AG09309 (cell line): ENCODE data around the gene IL3RA.
"Not testable (repeated sequence)": the region's sequence is repeated elsewhere in the genome, so short reads cannot be mapped to it uniquely, and the experiment has no call there.

Experiments
- DNase-seq: peaks from one replicate; pipeline ENCODE4 v3.0.0-alpha.2; 2010; ENCODE audit warnings: low read depth
- H3K4me3 ChIP-seq: 2 replicates; pipeline ENCODE4 v1.5.1; 2011; ENCODE audit warnings: mild to moderate bottlenecking, low read depth, low read length, moderate library complexity; ENCODE audit not compliant: control insufficient read depth
- TF ChIP-seq, protein P1 (sequence below): IDR thresholded peaks from 2 replicates; pipeline ENCODE4 v1.5.1; 2011; ENCODE audit warnings: mild to moderate bottlenecking, low read depth, low read length, inconsistent platforms; ENCODE audit not compliant: insufficient read depth, control insufficient read depth; ENCODE audit errors: missing control alignments

IL3RA gene

GRCh38 chrX:1336331-1336943, at the start of gene IL3RA:
Gene IL3RA (plus strand): TSS chrX:1336785. CDS start chrX:1341766, 4,981 bp downstream.
- DNase-seq = no peak
- peak within 1 kb of the TSS; percentile 33 for H3K4me3 ChIP-seq
- TF ChIP-seq, protein P1, sequence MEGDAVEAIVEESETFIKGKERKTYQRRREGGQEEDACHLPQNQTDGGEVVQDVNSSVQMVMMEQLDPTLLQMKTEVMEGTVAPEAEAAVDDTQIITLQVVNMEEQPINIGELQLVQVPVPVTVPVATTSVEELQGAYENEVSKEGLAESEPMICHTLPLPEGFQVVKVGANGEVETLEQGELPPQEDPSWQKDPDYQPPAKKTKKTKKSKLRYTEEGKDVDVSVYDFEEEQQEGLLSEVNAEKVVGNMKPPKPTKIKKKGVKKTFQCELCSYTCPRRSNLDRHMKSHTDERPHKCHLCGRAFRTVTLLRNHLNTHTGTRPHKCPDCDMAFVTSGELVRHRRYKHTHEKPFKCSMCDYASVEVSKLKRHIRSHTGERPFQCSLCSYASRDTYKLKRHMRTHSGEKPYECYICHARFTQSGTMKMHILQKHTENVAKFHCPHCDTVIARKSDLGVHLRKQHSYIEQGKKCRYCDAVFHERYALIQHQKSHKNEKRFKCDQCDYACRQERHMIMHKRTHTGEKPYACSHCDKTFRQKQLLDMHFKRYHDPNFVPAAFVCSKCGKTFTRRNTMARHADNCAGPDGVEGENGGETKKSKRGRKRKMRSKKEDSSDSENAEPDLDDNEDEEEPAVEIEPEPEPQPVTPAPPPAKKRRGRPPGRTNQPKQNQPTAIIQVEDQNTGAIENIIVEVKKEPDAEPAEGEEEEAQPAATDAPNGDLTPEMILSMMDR = no peak

DNA sequence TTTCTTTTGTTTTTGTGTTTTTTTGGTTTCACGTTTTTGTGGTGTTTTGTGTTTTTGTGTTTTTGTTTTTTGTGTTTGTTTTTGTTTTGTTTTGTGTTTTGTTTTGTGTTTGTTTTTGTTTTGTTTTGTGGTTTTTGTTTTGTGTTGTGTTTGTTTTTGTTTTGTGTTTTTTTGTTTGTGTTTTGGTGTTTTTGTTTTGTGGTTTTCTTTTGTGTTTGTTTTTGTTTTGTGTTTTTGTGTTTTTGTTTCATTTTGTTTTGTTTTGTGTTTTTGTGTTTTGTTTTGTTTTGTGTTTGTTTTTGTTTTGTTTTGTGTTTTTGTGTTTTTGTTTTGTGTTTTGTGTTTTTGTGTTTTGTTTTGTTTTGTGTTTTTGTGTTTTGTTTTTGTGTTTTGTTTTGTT, 47.0 kb upstream of the IL3RA start:
- TF ChIP-seq, protein P1 = no peak
- no peak overlapping the region for H3K4me3 ChIP-seq
- no peak for DNase-seq

- TF ChIP-seq, protein P1 = no peak
- no peak overlapping the region for H3K4me3 ChIP-seq
- DNase-seq = no peak
These were observed 45.4 kb upstream of the IL3RA start for GRCh38 chrX:1291110-1291740.

- no peak overlapping the region for H3K4me3 ChIP-seq
- TF ChIP-seq, protein P1 = no peak
- DNase-seq = no peak
These were observed 43.9 kb upstream of the IL3RA start for GRCh38 chrX:1292575-1293290.

DNA sequence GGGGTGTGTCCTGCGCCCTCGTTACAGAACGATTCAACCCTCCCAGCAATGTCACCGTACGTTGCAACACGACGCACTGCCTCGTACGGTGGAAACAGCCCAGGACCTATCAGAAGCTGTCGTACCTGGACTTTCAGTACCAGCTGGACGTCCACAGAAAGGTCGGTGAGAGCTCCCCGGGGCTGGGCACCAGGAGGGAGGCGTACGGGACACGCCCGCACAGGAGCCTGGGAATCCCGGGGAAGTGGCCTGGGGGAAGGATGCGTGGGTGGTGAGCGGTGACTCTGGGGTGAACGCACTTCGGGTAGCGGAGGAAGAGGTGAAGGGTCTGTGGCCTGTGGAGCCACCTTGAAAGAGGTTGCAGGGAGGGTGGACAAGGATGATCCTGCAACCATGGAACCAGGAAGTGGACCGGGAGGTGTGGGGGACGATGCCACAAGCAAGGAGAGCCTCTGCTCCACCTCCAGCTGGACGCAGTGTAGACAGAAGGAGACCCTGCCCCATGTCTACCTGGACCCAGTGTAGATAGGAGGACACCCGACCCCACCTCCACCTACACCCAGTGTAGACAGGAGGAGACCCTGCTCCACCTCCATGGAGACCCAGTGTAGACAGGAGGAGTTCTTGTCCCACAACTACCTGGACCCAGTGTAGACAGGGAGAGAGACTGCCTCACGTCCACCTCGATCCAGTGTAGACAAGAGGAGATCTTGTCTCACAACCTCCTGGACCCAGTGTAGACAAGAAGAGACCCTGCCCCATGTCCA, 42.1 kb upstream of the IL3RA start:
- TF ChIP-seq, protein P1 = no peak
- no peak overlapping the region for H3K4me3 ChIP-seq
- no peak for DNase-seq

DNA sequence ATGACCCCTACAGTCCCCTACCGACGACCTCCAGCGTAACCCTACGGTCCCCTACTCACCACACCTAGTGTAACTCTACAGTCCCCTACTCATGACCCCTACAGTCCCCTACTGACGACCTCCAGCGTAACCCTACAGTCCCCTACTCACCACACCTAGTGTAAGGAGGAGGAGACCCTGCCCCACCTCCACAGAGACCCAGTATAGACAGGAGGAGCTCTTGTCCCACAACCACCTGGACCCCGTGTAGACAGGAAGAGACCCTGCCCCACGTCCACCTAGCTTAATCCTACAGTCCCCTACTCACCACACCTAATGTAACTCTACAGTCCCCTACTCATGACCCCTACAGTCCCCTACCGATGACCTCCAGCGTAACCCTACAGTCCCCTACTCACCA, 41.0 kb upstream of the IL3RA start:
- DNase-seq = no peak
- no peak overlapping the region for H3K4me3 ChIP-seq
- TF ChIP-seq, protein P1 = no peak

DNA sequence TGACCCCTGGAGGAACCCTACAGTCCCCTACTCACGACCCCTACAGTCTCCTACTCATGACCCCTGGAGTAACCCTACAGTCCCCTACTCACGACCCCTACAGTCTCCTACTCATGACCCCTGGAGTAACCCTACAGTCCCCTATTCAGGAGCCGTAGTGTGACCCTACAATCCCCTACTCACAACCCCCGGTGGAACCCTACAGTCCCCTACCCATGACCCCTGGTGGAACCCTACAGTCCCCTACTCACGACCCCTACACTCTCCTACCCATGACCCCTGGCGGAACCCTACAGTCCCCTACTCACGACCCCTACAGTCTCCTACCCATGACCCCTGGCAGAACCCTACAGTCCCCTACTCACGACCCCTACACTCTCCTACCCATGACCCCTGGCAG, 39.0 kb upstream of the IL3RA start:
- not testable (repeated sequence) for DNase-seq, H3K4me3 ChIP-seq
